Neuronal stem cell (in vitro differentiated cells): Measurements from ENCODE around the gene SELENOS.
A peak's percentile ranks its signal among the peaks of the same experiment; 100 is the strongest.

Experiments used
- DNase-seq: peaks from one replicate; pipeline ENCODE4 v3.0.0-alpha.2; 2013; ENCODE audit warnings: low spot score
- H2AFZ ChIP-seq: one replicate; pipeline ENCODE4 v1.6.1; 2013; ENCODE audit warnings: mild to moderate bottlenecking, low read length, inconsistent platforms
- H2AK5ac ChIP-seq: 2 replicates; pipeline ENCODE4 v1.6.1; 2013; ENCODE audit warnings: low read depth, mild to moderate bottlenecking, inconsistent platforms, low read length, moderate library complexity, mixed read lengths
- H2BK120ac ChIP-seq: 2 replicates; pipeline ENCODE4 v1.6.1; 2013; ENCODE audit warnings: low read depth, mild to moderate bottlenecking, inconsistent platforms, low read length, moderate library complexity, mixed read lengths
- H2BK12ac ChIP-seq: one replicate; pipeline ENCODE4 v1.6.1; 2013; ENCODE audit warnings: low read length, inconsistent platforms
- H2BK15ac ChIP-seq: 2 replicates; pipeline ENCODE4 v1.6.1; 2013; ENCODE audit warnings: mild to moderate bottlenecking, low read length, inconsistent platforms, mixed read lengths
- H2BK5ac ChIP-seq: one replicate; pipeline ENCODE4 v1.6.1; 2013; ENCODE audit warnings: inconsistent platforms, mild to moderate bottlenecking, low read length, moderate library complexity
- H3K14ac ChIP-seq: one replicate; pipeline ENCODE4 v1.6.1; 2013; ENCODE audit warnings: low read length, inconsistent platforms
- H3K18ac ChIP-seq: 2 replicates; pipeline ENCODE4 v1.6.1; 2013; ENCODE audit warnings: low read length, inconsistent platforms
- H3K23ac ChIP-seq: 2 replicates; pipeline ENCODE4 v1.6.1; 2013; ENCODE audit warnings: low read depth, mild to moderate bottlenecking, mixed read lengths, low read length, inconsistent platforms; ENCODE audit not compliant: poor library complexity
- H3K27ac ChIP-seq: replicated peaks from 3 replicates; pipeline ENCODE4 v1.5.1; 2013; ENCODE audit warnings: low read length, inconsistent platforms
- H3K27me3 ChIP-seq, 3 experiments: 2 replicates each; pipeline ENCODE4 v1.6.1; 2013; ENCODE audit warnings: low read length in 3 of 3, mild to moderate bottlenecking in 2 of 3, inconsistent platforms in 1 of 3, low read depth in 1 of 3, mixed read lengths in 1 of 3, moderate library complexity in 1 of 3; ENCODE audit not compliant: control insufficient read depth in 3 of 3, insufficient read depth in 3 of 3
- H3K36me3 ChIP-seq, 2 donors: replicated peaks in 1 of 2; 2 replicates each; pipeline ENCODE4 v1.6.1; 2013; ENCODE audit warnings: low read length in 2 of 2; ENCODE audit not compliant: control insufficient read depth in 2 of 2, insufficient read depth in 2 of 2
- H3K4ac ChIP-seq: 2 replicates; pipeline ENCODE4 v1.6.1; 2013; ENCODE audit warnings: inconsistent platforms, mild to moderate bottlenecking, low read length, moderate library complexity
- H3K4me1 ChIP-seq, 2 donors: 1 replicate in 1 of 2; 2 replicates in 1 of 2; pipeline ENCODE4 v1.6.1; 2013; ENCODE audit warnings: low read length in 2 of 2, low read depth in 1 of 2; ENCODE audit not compliant: control insufficient read depth in 2 of 2, insufficient read depth in 1 of 2
- H3K4me2 ChIP-seq: one replicate; pipeline ENCODE4 v1.6.1; 2013; ENCODE audit warnings: mild to moderate bottlenecking, low read length, inconsistent platforms; ENCODE audit not compliant: insufficient read depth, poor library complexity, severe bottlenecking
- H3K4me3 ChIP-seq, 2 donors: 2 replicates each; pipeline ENCODE4 v1.5.1; 2013; ENCODE audit warnings: low read length in 2 of 2, mild to moderate bottlenecking in 2 of 2, inconsistent platforms in 1 of 2, moderate library complexity in 1 of 2
- H3K79me1 ChIP-seq: one replicate; pipeline ENCODE4 v1.6.1; 2013; ENCODE audit warnings: low read depth, mild to moderate bottlenecking, inconsistent platforms, low read length, moderate library complexity
- H3K9ac ChIP-seq: one replicate; pipeline ENCODE4 v1.6.1; 2013; ENCODE audit warnings: mild to moderate bottlenecking, low read depth, low read length, inconsistent platforms; ENCODE audit not compliant: poor library complexity
- H3K9me3 ChIP-seq, 2 donors: replicated peaks in 1 of 2; 2 replicates each; pipeline versions ENCODE3 to v1.6.1; 2013; ENCODE audit warnings: low read length in 2 of 2, mild to moderate bottlenecking in 2 of 2, inconsistent platforms in 1 of 2, low read depth in 1 of 2, mixed read lengths in 1 of 2, moderate library complexity in 1 of 2; ENCODE audit not compliant: control insufficient read depth in 2 of 2, insufficient read depth in 1 of 2
- H4K8ac ChIP-seq: one replicate; pipeline ENCODE4 v1.6.1; 2013; ENCODE audit warnings: low read depth, mild to moderate bottlenecking, inconsistent platforms, low read length, moderate library complexity
- H4K91ac ChIP-seq: one replicate; pipeline ENCODE4 v1.6.1; 2013; ENCODE audit warnings: low read length, low read depth, mild to moderate bottlenecking, inconsistent platforms; ENCODE audit not compliant: poor library complexity
- WGBS, 2 donors: extraction: QIAGEN DNeasy Blood & Tissue Kit; methylation state at CpG; one replicate each; pipeline ENCODE4 v1.1.7; 2013; ENCODE audit warnings: missing lambda C conversion rate in 2 of 2, mixed read lengths in 1 of 2; ENCODE audit not compliant: insufficient read length in 2 of 2, insufficient replicate concordance in 1 of 2; ENCODE audit errors: extremely low coverage in 2 of 2; 5-methylcytosine and 5-hydroxymethylcytosine counted together

The SELENOS gene

GRCh38 chr15:101322854-101323477 is 45.7 kb upstream of the SELENOS start:
- Histone ChIP-seq H2BK15ac (no peak overlapping the region), H2BK5ac (no peak overlapping the region), H3K79me1 (no peaks in the 10 kb centered on the region), H3K4me3 (no peak overlapping the region), H2BK12ac (no peak overlapping the region), H3K36me3 (no peaks in the 10 kb centered on the region), H3K27ac (no peak overlapping the region), H3K27me3 (no peaks in the 10 kb centered on the region), H4K8ac (no peak overlapping the region), H3K4me2 (no peak overlapping the region), H2AK5ac (no peak overlapping the region), H3K18ac (no peak overlapping the region), H4K91ac (no peak overlapping the region), H3K4ac (no peak overlapping the region), H3K4me1 (peaks cover 0 to 2% of the 10 kb centered on the region in 2 donors), H3K9ac (no peak overlapping the region), H2BK120ac (no peak overlapping the region), H3K23ac (no peak overlapping the region), H2AFZ (no peak overlapping the region), H3K9me3 (peaks cover 0 to 2% of the 10 kb centered on the region in 2 donors), H3K14ac (peak overlapping the region; percentile 86)
- WGBS, 2 donors = no CpG with 5 or more reads among the region's 17 CpGs
- no peak for DNase-seq

- Histone ChIP-seq H3K9me3 (peaks cover 0 to 2% of the 10 kb centered on the region in 2 donors), H3K4me3 (no peak overlapping the region), H3K23ac (no peak overlapping the region), H3K14ac (no peak overlapping the region), H3K4me1 (peaks cover 0 to 2% of the 10 kb centered on the region in 2 donors), H2BK5ac (no peak overlapping the region), H4K91ac (no peak overlapping the region), H2AFZ (no peak overlapping the region), H3K4me2 (no peak overlapping the region), H3K79me1 (no peaks in the 10 kb centered on the region), H3K27ac (no peak overlapping the region), H2BK12ac (no peak overlapping the region), H4K8ac (no peak overlapping the region), H3K27me3 (no peaks in the 10 kb centered on the region), H3K18ac (no peak overlapping the region), H2BK120ac (no peak overlapping the region), H2AK5ac (no peak overlapping the region), H3K4ac (no peak overlapping the region), H2BK15ac (no peak overlapping the region), H3K9ac (no peak overlapping the region), H3K36me3 (no peaks in the 10 kb centered on the region)
- no CpG with 5 or more reads among the region's 21 CpGs for WGBS, 2 donors
- DNase-seq = no peak
Observed at GRCh38 chr15:101322016-101322695, 44.9 kb upstream of the SELENOS start.

GRCh38 chr15:101320501-101321052 is 43.3 kb upstream of the SELENOS start:
- Histone ChIP-seq H2BK120ac (no peak overlapping the region), H3K4ac (no peak overlapping the region), H3K27me3 (no peaks in the 10 kb centered on the region), H4K8ac (no peak overlapping the region), H4K91ac (no peak overlapping the region), H2BK15ac (no peak overlapping the region), H2AFZ (no peak overlapping the region), H3K23ac (no peak overlapping the region), H2AK5ac (peak overlapping the region; percentile 68), H3K18ac (peak overlapping the region; percentile 57), H3K27ac (no peak overlapping the region), H2BK12ac (no peak overlapping the region), H2BK5ac (peak overlapping the region; percentile 39), H3K14ac (no peak overlapping the region), H3K9me3 (peaks cover 0 to 2% of the 10 kb centered on the region in 2 donors), H3K36me3 (peaks cover 0 to 2% of the 10 kb centered on the region in 2 donors), H3K4me2 (peak overlapping the region; percentile 23), H3K9ac (no peak overlapping the region), H3K4me3 (no peak overlapping the region), H3K4me1 (peaks cover 0 to 2% of the 10 kb centered on the region in 2 donors), H3K79me1 (no peaks in the 10 kb centered on the region)
- WGBS, 2 donors = no CpG with 5 or more reads among the region's 21 CpGs
- DNase-seq = peak; percentile 14

GRCh38 chr15:101318839-101319238 is 41.6 kb upstream of the SELENOS start:
- no peak overlapping the region for H2AFZ ChIP-seq
- H4K8ac ChIP-seq = no peak overlapping the region
- no peak overlapping the region for H2BK15ac ChIP-seq
- no peaks in the 10 kb centered on the region for H3K79me1 ChIP-seq
- peaks cover 0 to 2% of the 10 kb centered on the region in 2 donors for H3K36me3 ChIP-seq
- H3K27me3 ChIP-seq = no peaks in the 10 kb centered on the region
- no peak overlapping the region for H3K18ac ChIP-seq
- H2BK5ac ChIP-seq = no peak overlapping the region
- H3K4me2 ChIP-seq = no peak overlapping the region
- H3K9me3 ChIP-seq = no peaks in the 10 kb centered on the region
- no peak overlapping the region for H3K14ac ChIP-seq
- peak overlapping the region; percentile 48 for H3K23ac ChIP-seq
- no peak overlapping the region for H2BK12ac ChIP-seq
- no peak overlapping the region for H2BK120ac ChIP-seq
- H3K4ac ChIP-seq = no peak overlapping the region
- no CpG with 5 or more reads among the region's 7 CpGs for WGBS, 2 donors
- no peak overlapping the region for H3K27ac ChIP-seq
- H3K4me3 ChIP-seq = no peak overlapping the region
- peaks cover 0 to 2% of the 10 kb centered on the region in 2 donors for H3K4me1 ChIP-seq
- no peak overlapping the region for H3K9ac ChIP-seq
- no peak overlapping the region for H2AK5ac ChIP-seq
- DNase-seq = no peak
- no peak overlapping the region for H4K91ac ChIP-seq
